Measurements from ENCODE around the gene TRABD2B.

Gene TRABD2B

DNA sequence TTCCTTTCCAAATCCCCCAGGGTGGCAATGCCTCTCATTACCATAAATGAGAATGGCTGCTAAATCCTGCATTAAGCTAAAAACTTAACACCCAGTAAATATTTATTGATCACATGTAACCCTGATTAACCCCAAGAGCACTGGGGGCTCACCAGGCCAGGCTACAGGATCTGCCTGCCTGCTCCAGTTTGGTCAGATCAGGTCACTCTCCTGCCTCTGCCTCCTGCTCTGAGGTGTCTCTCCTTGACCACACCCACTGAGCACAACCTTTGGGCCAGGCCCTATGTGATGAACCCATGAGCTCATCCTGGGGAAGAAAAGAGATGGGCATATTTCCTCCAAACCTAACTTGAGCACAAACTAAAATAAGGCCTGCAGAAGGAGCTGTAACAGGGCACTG is 93.5 kb downstream of the TRABD2B start:
- no peak for DNase-seq

DNA sequence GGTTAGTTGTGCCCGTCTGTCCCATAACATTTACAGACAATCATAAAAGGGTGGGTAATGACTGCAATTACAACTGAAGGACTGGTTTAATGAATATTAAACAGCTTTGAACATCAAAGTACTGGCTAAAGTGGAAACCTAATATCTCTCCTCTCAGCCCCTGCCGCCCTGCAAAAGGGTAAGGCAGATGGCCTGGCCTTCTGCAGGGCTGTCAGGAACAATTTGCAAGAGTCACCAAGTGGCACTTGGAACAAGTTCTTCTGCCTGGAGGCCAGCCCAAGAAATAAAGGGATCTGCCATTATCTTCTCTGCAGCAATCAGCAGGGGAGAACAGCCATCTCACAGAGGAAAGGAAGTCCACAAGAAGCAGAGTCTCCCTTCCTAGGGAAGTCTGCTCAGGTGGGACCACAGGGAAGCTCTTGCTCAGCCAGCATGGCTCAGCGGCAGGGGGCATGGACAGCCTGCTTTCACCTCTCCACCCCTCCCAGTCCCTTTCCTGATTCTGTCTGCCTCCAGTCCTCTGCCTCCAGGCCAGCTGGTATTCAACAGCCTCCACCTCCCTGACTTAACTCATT is 96.1 kb downstream of the TRABD2B start:
- no peak for DNase-seq

DNA sequence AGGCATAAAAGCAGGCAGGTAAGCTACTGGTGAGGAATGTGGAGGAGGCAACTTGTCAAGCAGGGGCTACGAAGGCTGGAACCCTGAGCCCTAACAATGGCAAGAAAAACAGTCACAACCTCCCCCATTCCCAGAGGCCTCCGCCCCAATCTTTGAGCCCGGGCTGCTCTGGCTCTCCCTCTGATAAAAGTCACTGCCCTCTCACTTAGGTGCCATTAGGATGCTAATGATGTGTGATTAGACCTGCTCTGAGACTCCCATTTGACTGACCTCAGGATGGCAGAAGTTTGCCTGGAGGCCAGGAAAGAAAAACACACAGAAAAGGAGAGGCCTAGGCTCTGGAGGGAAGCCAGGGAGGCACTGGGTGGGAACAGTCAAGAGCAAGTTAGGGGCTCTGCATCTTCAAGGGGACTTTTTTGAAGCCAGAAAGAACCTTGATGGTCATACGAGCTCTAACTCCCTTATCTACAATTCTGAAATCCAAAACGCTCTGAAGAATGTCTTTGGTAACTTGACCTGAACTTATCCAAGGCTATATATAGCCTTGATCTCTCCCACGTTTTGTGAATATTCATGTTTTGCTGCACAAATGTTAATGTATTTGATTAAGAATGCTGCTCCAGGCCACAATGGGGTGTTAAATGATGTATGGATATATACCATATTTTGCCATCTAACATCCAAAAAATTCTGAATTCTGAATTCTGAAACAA is 98.9 kb downstream of the TRABD2B start:
- DNase-seq: no peak

DNA sequence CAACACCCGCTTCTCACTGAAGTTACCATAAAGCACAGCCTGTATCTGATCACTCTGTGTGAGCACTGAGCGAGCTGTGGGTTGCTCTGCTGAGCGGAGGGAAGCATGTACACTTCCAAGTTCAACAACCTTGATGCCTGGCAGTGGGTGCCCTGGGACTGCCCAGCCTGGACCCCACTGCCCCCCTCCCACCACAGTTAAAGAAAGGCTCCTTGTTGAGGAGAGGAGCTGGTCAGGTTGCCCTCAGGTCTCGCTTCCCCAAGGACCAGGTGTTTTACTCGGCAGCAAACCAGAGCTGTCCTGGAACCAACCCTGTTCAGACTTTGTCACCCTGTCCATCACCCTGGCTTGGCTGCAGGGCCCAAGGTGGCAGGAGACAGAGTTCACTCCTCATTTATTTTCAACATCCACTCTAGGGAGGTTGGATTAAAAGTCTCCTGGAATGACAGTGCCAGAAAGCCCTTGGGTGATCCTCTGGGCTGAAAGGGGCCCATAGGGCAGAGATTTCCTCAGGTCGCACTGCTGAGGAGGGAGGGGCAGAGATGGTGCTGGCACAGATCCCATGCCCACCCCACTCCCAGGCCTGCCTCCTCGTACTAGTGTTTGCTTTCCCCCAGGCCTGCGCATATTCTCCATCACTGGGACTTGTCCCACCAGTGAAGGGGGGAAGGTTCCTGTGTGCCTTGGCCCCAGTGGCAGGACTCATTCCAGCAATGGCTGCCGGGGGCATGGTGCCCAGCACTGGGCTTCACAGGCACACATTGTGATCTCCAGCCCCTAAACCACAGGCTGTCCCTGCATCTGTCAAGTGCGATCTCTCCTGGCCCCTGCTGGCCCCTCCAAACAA is 101.7 kb downstream of the TRABD2B start:
- DNase-seq: no peak

DNA sequence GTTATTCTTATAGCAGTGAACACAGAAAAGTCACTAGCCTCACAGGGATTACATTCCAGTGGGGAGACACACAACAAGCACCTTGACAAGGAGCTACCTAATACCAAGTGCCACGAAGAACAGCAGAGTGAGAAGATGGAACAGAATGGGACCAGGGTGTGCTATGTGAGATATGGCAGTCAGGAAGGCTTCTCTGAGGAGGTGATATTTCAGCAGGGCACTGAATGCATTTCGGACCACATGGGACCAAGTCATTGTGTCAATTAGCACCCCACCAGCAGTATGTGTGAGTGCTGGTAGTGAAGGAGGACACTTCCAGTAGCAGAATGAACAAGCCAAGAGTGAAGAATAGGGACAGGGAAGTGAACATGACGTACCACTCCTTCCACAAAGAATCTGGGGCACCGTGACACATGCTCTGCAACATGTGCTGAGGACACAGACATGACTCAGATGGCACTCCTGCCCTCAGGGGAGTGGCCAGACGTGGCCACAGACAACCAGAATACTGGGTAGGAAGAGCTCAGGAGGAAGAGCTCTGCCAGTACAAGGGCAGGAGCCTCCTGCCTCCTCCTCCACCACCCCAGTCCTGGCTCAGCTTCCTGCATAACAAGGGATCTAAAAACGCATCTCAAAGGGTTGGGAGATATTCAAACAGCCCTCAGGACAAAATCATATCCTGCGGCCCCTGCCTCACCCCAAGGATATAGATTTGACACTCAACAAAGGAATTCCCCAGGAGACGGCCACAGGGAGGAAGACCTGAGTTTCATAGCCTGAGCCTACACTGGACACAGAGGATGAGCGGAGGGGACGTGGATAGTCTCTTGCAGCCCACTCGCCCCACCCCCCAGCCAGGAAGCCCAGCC is 102.5 kb downstream of the TRABD2B start:
- DNase-seq: no peak

DNA sequence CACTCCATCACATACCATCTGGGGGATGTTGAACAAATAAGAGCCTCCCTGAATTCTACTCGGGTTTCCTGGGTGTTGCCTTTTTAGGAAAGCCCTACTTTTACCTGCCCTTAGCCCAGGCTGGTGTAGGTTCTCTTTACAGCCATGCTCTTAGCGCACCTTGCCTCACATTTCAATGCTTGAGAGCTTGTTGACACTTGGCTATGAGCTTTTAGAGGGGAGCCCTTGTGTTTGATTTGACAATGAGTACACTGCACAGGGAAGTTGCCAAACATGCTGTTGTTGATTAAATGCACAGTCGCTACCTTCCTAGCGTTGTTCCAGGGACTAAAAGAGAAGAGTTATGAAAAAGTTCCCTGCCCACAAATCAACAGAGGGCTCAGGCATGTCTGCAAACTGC is 103.8 kb downstream of the TRABD2B start:
- no peak for DNase-seq

DNA sequence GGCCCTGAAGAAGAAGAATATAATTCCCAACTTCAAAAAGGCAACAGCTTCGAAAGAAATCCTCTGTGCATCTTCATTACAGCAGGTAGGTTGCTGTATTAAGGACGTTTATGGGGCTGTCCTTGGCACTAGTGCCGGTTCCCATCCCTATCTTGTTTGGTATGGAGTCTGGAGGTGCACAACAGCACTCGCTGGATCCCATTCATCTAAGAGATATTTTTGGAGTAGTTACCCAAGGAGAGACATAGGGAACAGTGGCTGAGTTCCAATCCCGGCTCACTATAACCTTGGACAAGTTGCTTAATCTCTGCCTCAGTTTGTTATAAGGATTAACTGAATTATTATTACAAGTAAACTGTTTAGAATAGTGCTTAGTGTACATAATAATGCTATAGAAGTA is 106.4 kb downstream of the TRABD2B start:
- DNase-seq: no peak

DNA sequence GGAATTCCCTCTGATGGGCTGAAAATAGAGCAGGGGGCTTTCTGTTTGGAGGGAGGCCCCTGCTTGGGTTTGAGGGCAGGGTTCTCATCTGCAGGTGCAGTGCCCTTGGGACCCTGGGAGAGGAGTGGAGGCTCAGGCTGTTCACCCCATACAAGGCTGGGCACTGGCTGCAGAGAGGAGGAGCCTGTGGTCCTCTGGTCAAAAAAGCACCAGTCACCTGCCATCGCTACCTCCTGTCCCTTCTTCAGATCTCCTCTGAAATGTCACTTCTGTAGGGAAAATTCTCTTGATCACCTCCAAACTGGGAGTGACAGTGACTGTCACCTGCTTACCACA is 108.9 kb downstream of the TRABD2B start:
- DNase-seq: no peak

DNA sequence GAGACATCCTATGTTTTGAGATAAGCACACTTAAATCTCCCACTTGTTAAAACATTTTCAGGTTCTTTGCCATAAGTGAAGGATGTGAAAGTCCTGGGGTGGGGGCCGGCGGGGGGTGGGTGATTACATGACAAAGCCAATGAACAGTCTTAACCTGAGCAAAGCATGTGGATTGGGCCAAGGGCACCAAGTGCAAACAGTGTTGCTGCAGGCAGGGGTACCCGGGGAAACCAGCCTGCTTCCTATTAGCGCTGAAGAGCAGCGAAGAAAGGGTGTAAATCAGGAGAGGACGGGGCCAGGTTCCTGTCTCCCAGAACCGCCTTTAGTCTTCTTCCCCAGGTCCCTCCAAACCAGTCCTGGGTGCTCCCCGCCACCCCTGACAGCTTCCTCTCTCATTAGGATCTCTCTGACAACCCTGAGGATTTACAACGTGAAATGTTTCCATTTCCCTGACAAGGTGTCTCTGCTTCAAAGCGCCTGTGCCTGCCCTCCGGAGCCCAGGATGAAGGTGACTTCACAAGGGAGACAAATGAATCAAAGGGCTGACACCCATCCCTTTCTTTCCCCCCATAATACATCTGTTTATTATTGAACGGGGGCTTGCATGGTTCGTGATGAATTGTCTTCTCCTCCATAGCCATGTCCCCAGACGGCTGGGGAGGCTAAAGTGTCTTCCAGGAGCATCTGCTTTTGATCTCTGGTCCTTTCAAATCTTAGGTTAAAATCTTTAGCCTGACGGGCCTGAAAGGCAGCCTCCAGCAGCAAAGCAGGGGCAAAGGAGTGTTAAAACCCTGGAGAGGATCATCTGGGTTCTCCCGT is 109.5 kb downstream of the TRABD2B start:
- DNase-seq: no peak

DNA sequence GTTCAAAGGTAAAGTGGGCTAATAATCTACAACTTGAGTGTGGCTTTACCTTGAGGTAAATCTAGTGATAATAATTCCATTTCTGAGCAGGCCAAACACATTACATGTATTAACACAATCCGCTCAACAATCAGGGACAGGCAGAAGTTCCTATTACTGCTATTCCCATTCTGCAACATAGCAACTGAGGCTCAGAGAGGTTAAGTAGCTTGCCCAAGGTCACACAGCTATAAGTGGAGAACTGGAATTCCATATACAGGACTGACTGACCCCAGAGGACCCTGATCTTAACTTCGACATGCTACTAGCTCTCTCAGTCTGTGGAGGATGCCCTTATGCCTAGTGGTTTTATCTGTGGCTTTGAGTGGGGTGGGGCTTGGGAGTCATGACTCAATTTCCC is 110.1 kb downstream of the TRABD2B start:
- DNase-seq: no peak

DNA sequence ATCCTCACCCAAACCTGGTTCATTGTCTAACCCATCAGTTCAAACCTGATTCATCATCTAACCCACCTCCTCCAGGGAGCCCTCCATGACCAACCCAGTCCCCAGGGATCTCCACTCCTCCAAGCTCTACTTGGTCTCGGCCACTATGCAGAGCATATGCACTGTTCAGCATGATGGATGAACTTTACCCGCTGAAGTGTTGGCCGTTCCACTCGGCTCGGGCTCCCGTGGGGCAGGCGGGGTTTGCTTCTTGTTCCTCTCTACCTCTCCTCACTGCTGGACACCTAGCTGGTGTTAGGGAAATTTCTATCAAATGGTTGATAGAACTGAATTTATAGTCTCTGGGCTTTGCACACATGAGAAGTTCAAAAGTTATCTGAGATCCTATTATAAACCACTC is 111.0 kb downstream of the TRABD2B start:
- DNase-seq: no peak

DNA sequence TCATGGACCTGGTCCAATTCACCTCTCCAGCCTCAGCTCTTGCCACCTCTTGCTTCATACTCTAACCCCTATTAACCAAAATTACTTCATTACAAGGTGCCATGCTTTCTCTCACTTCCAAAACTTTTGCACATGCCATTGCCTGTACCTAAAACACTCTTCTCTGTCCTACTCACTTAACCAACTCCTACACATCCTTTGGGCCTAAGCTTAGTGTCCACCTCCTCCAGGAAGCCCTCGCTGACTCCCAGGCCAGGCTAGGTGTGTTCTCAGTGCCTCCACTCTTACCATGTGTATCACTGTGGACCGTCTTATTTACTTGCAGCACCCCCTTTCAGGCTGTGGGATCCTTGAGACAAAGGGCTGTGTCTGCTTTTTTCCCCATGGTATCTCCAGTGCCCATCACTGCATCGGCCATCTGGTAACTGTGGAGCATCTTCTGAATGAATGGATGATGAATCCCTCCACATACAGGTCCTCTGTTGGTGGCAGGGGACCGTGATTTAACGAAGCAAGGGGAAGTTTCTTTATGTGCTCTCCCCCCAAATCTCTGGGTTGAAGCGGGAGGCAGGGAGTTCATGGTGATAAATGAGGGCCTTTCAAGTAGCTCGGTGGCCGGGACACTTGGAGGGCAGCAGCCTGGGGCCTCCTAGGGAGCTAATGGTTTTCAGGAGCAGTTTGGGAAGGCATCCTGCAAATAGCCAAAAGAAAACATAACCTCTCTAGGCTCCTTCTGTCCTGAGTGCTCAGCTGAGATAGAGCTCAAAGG is 111.9 kb downstream of the TRABD2B start:
- no peak for DNase-seq

DNA sequence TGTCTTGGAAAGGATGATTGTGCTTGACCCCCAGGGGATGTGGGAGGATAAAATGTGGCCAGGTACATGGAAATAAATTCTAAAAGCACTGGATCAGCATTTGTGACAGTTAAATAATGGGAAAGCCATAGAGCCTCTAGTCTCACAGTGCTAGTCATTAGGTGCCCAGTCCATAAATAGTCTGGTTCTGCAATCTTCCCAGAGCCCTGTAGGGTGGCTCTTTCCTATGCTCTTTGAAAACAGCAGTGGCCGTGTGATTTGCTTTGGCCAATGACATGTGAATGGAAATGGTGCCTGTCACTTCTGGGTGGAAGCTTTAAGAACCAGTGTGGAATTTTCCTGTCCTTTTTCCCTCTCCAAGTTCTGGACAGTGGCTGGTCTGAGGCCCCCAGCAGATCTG is 113.2 kb downstream of the TRABD2B start:
- DNase-seq: no peak

DNA sequence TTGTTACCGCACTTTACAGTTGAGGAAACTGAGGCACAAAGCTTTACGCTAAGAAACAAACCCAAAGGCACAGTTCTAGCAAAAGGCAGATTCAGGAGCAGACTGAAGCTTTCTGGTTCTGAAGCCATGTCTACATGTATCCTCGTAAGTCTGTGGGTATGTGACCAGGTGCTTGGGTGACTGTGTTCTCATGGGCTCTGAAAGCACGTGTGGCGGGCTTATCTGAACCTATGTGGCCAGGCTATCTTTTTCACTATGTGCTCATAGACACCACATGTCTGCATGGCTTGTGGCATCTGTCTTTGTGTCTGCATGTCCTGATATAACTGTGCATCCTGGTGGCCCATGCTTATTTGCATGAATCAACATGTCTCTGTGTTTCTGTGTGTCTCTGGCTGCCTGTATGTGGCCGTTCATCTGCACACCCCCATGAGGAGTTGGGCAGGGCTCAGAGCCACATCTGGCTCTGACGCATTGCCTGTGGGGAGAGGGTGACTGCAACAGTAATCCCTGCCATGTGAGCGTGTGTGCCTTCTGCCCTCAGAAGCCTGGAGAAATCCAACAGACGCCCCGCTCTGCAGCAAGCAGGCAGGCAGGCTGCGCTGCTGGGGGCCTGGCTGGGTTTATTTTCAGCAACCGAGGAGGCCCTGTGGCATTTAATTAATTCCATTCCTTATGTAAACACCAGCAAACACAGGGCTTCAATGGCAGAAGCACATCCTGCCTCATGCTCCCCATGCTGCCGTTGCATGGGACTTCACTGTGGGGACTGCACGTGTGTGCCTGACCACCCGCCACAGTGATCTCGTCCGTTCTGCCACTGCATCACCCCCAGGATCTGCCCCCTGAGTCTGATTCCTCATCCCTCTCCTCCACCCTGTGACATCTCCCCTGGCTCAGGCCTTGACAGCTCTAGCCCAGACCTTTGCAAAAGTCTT is 115.4 kb downstream of the TRABD2B start:
- no peak for DNase-seq

DNA sequence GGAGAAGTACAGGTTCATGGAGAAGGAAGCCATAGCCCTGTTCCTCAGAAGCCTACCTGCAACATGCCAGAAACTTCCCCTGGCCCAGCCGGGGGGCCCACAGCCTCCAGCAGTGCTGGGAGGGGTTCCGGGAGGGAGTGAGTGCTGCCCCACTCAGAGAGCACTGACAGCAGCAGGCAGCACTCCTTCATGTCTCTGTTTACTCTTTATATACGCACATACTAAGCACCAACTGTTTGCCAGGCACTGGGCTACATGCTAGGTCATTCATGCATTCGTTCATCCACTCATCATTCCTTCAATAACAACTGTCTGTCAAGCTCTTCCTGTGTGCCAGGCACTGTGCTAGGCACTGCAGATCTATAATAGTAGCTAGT is 120.6 kb downstream of the TRABD2B start:
- no peak for DNase-seq

DNA sequence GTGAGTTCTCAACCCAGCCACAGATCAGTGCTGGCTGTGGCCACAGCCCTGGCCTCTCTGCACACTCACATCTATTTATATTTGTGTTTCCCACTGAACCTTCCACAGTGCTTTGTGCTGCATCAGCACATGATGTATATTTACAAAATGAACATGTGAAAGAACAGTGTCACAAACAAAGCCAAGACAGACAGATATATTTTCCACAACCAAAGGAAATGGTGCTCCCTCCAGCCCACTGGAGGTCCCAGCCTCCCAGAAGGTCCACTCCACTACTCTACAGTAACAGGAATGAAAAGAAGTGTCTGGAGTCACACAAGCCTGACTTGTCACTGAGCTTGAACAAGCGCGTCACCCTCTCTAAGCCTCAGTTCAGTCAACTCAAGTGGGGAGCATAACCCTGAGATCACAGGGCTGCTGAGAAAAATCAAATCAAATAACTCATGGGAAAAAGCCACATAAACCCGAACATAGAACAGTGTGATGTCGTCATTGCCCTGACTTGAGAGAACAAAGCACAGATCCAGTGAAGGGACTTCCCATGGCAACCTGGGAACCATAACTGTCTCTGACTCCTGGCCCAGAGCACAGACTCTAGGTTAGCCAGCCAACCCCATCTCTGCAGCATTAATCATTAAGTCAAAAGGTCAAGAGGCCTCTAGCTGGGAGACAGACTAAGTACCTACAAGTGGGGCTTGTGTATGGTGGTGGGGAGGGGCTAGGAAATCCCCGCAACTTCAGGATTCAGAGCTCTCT is 121.2 kb downstream of the TRABD2B start:
- DNase-seq: no peak

DNA sequence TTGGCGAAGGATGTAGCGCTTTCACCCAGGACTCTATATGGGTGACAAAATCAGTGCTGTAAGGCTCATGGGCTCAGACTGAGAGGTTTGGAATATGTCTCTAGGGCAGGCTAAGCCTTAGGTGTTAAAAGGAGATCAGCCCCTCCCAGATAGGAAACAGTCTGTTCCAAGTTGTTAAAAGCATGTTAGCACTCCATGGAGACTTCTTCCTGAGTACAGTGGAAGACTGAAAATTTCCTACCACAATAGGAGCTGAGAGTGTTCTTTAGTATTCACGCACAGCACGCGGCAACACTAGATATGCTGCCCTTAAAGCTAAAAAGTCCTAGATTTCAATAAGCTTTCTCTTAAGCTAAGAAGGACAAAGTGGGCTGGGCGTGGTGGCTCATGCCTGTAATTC is 122.1 kb downstream of the TRABD2B start:
- no peak for DNase-seq

DNA sequence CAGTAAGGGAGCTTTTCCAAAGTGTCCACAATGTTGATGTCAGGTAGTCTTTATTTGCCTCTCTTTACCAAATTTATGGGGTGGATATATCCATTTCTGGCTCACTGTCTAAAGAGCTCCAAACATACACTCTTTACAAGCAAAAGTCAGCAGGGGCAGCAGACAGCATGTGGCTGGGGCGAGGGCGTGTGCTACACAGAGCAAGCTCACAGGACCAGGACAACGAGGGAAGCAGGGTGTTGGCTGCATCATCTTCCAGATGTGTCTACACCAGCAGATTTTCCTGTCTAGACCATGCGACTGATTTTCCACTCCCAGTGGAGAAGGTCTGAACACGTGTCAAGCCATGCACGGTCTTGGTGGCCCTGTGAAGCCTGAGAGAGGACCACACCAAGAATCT is 123.8 kb downstream of the TRABD2B start:
- DNase-seq: no peak

DNA sequence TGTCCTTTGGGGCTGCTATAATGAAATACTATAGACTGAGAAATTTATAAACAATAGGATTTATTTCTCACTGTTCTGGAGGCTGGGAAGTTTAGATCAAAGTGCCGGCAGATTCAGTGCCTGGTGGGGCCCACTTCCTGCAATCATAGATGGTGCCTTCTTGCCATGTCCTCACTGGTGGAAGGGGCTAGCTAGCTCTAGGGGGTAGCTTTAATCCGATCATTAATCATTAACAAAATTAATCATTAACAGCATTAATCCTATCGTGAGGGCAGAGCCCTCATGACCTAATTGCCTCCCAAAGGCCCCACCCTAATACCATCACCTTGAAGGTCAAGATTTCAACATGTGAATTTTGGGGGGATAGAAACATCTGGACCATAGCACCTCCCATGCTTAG is 124.3 kb downstream of the TRABD2B start:
- DNase-seq: no peak

Data from SIG-M5 (cell line).